Uterus (tissue), 2 donors: ENCODE data around the gene LMAN2.

Experiments
- POLR2A ChIP-seq, 2 donors: fragments of 450-650 bp; IDR thresholded peaks; one replicate each; pipeline ENCODE4 v1.6.1; 2016; ENCODE audit warnings: antibody characterized with exemption in 2 of 2, mild to moderate bottlenecking in 1 of 2, moderate library complexity in 1 of 2
- TF ChIP-seq, protein P1 (sequence below), 4 experiments: fragments of 200-600 bp in 2 of 4; fragments of 450-650 bp in 2 of 4; sonication (generic) in 2 of 4; IDR thresholded peaks; one replicate each; pipeline ENCODE4 v1.5.1; 2016 to 2019; ENCODE audit warnings: antibody characterized with exemption in 4 of 4, mild to moderate bottlenecking in 2 of 4, moderate library complexity in 1 of 4

GRCh38 chr5:177307544-177308363, 43.7 kb downstream of the LMAN2 start:
- TF ChIP-seq, protein P1, sequence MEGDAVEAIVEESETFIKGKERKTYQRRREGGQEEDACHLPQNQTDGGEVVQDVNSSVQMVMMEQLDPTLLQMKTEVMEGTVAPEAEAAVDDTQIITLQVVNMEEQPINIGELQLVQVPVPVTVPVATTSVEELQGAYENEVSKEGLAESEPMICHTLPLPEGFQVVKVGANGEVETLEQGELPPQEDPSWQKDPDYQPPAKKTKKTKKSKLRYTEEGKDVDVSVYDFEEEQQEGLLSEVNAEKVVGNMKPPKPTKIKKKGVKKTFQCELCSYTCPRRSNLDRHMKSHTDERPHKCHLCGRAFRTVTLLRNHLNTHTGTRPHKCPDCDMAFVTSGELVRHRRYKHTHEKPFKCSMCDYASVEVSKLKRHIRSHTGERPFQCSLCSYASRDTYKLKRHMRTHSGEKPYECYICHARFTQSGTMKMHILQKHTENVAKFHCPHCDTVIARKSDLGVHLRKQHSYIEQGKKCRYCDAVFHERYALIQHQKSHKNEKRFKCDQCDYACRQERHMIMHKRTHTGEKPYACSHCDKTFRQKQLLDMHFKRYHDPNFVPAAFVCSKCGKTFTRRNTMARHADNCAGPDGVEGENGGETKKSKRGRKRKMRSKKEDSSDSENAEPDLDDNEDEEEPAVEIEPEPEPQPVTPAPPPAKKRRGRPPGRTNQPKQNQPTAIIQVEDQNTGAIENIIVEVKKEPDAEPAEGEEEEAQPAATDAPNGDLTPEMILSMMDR (IDR thresholded peaks at IDR 0.05), result no peak
- no peak for TF ChIP-seq POLR2A (IDR thresholded peaks at IDR 0.05)
